Gastrocnemius medialis (tissue), 4 donors: Measurements from ENCODE around the gene EIPR1.

Experiments used
- POLR2A ChIP-seq, 2 donors: fragments of 450-650 bp; IDR thresholded peaks; one replicate each; pipeline ENCODE4 v1.6.1; 2017; ENCODE audit warnings: antibody characterized with exemption in 2 of 2, mild to moderate bottlenecking in 2 of 2, moderate library complexity in 2 of 2
- TF ChIP-seq, protein P1 (sequence below), 5 experiments: fragments of 450-650 bp in 3 of 5; fragments of 200-600 bp in 2 of 5; sonication (generic) in 2 of 5; IDR thresholded peaks in 4 of 5; conservative IDR thresholded peaks in 1 of 5; 1 replicate in 4 of 5; 2 replicates in 1 of 5; pipeline ENCODE4 v1.5.1; 2016 to 2019; ENCODE audit warnings: antibody characterized with exemption in 5 of 5, mild to moderate bottlenecking in 3 of 5, moderate library complexity in 3 of 5

- TF ChIP-seq, protein P1, sequence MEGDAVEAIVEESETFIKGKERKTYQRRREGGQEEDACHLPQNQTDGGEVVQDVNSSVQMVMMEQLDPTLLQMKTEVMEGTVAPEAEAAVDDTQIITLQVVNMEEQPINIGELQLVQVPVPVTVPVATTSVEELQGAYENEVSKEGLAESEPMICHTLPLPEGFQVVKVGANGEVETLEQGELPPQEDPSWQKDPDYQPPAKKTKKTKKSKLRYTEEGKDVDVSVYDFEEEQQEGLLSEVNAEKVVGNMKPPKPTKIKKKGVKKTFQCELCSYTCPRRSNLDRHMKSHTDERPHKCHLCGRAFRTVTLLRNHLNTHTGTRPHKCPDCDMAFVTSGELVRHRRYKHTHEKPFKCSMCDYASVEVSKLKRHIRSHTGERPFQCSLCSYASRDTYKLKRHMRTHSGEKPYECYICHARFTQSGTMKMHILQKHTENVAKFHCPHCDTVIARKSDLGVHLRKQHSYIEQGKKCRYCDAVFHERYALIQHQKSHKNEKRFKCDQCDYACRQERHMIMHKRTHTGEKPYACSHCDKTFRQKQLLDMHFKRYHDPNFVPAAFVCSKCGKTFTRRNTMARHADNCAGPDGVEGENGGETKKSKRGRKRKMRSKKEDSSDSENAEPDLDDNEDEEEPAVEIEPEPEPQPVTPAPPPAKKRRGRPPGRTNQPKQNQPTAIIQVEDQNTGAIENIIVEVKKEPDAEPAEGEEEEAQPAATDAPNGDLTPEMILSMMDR (IDR thresholded peaks at IDR 0.05 in 4 of 5, conservative IDR thresholded peaks at IDR 0.05 in 1 of 5) = no peak
- TF ChIP-seq POLR2A (IDR thresholded peaks at IDR 0.05) = no peak
These were observed 173.4 kb downstream of the EIPR1 start for GRCh38 chr2:3204031-3204821.
